ENCODE data around the gene TCP11L1. TPM values are rescaled to one million over a fixed set of nuclear protein-coding genes. Genes with fewer than 3 reads are reported as not detected.
"Not testable (repeated sequence)": the region's sequence is repeated elsewhere in the genome, so short reads cannot be mapped to it uniquely, and the experiment has no call there.

Gene TCP11L1
- total RNA-seq, 1 experiment from 2014 or later = 30.3 TPM

DNA sequence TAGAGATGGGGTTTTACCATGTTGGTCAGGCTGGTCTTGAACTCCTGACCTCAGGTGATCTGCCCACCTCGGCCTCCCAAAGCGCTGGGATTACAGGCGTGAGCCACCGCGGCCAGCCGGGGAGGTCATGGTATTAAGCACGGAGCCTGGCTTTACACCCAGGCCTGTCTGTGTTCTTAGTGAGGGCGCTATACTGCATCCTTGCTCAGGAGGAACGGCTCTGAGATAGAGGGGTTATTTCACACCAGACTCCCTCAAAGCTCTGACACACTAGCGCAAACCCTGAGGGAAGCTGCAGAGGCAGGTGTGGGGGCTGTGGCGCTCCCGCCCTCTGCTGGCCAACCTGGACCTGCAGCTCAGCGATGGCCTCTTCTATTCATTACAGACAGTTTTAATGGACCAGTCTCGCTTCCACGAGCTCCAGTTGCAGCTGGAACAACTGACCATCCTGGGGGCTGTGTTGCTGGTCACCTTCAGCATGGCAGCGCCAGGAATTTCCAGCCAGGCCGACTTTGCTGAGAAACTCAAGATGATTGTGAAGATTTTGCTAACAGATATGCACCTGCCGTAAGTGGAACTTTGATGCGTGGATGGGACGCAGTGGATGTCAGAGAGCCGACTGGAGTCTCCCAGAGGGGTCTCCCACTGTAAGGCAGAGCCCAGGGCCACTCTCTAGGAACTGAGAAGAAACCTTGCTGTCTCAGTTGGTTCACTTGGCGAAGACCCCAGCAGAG, 26.2 kb downstream of the TCP11L1 start:
- DNase-seq (ENCODE audit: low read depth) = peak; percentile 66

DNA sequence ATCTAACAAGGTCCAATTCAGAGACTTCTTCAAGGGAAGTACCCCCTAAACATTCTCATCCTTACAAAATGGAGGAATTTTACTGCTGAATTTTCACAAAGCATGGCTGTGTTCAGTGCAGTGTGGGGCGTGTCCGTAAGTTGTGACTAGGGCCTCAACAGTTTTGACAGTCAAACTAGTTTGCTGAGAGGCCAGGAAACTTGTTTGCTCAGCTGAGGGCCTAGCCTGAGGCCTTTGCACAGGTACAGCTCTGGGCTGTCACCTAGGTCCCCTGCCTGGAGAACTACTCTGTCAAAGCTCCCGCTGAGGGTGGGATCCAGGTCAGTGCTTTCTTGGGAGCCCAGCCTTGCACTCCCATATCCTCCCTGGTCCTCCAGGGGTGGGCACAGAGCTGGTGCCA, 27.9 kb downstream of the TCP11L1 start:
- DNase-seq (ENCODE audit: low read depth) = no peak

DNA sequence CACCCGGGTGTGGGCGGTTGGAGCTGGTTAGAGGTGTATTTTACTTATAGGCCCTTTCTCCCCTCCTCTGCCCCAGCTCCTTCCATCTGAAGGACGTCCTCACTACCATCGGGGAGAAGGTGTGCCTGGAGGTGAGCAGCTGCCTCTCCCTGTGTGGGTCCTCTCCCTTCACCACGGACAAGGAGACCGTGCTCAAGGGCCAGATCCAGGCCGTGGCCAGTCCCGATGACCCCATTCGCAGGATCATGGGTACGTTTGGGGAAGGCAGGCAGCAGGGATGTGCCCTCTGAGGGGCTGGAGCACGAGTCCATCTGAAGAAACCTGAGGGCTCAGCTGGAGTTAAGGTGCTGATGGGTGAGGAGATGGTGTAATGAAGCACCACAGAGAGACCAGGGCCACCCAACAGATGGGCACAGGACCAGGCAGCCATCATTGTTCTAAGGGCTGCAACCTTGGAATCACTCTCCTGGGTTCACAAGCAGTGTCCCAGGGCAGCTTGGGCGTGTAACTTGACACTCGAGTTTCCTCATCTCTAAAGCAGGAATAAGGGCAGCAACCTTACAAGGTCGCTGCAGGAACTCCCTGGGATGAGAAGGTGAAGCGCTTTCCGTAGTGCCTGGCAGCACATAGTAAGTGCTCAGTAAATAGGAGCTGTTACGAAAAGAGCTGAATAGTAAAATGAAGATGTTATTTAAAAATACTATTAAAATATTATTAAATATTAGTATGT, 29.4 kb downstream of the TCP11L1 start:
- no peak for DNase-seq (ENCODE audit: low read depth)

DNA sequence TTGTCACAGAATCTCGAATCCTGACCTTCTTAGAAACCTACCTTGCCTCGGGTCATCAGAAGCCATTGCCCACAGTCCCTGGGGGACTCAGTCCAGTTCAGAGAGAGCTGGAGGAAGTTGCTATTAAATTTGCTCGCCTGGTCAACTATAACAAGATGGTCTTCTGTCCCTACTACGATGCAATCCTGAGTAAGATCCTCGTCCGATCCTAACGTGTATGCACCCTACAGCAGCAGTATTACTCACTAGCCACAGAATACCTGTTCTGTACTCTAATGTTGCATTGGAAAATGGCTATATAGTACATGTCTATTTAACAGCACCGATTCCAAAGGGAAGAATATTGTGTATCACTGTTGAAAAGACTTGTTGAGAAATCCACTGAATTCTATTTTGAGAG, 33.1 kb downstream of the TCP11L1 start:
- DNase-seq (ENCODE audit: low read depth) = no peak

DNA sequence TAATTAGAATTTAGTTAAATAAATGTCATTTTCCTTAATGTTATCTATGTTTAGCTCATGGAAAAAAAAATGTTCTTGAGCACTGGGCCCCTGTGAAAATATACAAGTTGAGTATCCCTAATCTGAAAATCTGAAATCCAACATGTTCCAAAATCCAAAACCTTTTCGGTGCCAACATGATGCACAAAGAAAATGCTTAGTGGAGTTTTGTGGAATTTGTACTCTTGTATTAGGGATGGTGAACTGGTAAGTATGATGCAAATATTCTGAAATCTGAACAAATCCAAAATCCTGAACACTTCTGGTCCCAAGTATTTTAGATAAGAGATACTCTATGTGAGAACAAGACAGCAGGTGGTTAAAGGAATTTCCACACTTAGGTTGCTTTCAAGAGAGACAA, 44.5 kb downstream of the TCP11L1 start:
- DNase-seq (ENCODE audit: low read depth) = no peak

DNA sequence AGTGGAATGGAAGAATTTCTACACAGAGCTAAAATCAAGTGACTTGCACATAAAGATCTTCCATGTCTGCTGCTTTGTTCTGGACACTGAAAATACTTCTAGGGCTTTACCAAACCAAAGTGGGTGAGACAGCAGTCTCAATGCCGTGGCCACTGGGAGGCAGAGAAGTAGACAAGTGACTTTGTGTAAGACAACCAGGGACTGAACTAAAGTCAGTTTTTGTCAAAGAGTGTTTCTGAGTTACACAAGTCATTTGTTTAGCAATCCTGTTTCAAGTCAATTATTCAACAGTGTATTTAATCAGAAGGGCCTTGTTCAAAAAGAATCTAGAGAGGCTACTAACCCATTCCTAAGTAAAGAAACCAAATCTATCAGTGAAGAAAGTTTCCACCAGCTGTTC, 46.6 kb downstream of the TCP11L1 start:
- DNase-seq (ENCODE audit: low read depth) = no peak

DNA sequence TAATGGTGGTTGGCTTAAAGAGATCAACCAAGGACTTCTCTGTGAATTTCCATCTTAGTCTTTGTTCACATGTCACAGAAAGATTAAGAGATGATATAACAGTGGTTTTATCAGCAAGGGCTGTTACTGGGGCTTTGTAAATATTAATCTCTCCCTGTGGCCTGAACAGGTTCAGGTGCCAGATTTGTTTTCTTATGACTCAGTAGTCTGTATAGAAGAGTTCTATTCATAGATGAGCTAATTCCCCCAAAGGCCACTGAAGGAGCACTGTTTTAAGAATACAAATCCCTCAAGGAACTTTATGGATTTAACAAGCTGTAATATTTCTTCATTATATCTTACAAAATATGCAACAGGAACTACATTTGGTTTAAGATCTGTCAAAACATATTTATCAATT, 50.4 kb downstream of the TCP11L1 start:
- peak; percentile 58 for DNase-seq (ENCODE audit: low read depth)

DNA sequence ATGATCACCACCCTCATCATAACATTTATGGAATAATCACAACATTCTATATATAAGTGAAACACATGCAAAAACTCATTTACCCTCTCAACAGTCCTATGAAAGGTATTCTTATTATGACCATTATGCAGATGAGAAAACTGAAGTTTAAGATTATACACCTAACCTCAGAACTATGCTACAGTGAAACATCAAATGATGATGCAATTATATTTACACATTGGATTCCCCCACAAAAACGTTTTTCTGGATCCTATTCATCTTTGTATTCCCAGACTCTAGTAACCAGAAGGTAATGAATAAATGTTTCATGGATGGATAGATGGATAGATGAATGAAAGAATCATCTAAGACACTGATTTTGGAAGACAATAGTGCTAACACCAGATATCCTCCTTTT, 54.8 kb downstream of the TCP11L1 start:
- no peak for DNase-seq (ENCODE audit: low read depth)

DNA sequence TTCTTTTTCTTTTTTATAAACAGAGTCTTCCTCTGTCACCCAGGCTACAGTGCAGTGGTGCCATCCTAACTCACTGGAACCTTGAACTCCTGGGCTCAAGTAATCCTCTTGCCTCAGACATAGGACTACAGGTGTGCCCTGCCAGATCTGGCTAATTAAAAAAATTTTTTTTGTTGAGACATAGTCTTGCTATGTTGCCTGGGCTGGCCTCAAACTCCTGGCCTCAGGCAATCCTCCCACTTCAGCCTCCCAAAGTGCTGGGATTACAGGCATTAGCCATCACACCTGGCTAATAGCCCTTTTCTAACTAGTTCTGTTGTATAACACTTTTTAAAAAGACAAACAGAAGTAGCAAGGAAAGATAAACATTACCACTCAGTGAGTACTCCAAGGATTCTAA, 64.5 kb downstream of the TCP11L1 start:
- DNase-seq (ENCODE audit: low read depth) = no peak

DNA sequence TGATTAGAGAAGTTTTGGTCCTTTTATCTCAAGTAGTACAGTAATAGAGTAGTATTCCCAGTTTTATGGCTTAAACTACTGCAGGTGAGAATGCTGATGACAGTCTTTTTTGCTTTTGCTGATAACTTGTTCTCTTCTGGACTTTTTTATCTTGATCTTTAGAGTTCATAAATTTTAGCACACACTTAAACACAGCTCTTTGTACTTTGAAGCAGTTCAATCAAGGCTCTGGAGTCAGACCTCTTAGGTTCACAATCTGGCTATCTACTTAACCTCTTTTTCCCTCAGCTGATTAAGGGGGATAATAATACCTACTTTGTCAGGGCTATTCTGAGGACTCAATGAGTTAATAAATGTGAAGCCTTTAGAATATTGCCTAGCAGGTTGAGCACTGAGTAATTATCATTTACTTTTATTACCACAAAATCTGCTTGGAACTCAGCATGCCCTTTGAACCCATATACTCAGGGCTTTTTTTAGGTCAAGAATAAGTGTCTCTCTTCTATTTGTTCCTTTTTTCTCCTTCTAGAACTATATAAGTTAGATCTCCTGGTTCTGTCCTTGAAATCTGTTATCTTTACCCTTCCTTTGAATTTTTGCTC, 70.0 kb downstream of the TCP11L1 start:
- DNase-seq (ENCODE audit: low read depth) = no peak

DNA sequence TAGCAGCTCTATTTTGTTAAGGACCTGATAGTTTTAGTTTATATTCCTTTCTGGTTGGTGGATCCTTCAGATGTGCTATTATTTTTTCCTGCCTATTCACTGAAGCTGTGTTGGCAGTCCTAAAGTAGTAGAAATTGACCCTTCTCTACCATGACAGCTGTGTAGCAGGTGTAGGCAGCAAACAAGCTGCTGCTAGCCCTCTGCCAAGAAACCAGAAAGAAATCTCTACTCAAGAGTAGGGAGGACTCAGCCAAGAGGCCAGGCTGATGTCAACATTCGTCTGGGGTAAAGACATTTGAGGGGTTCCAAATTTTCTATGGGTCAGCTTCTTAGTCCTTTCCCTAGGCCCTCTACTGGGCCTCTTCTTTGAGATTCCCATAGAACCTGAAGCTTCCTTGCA, 70.7 kb downstream of the TCP11L1 start:
- no peak for DNase-seq (ENCODE audit: low read depth)

DNA sequence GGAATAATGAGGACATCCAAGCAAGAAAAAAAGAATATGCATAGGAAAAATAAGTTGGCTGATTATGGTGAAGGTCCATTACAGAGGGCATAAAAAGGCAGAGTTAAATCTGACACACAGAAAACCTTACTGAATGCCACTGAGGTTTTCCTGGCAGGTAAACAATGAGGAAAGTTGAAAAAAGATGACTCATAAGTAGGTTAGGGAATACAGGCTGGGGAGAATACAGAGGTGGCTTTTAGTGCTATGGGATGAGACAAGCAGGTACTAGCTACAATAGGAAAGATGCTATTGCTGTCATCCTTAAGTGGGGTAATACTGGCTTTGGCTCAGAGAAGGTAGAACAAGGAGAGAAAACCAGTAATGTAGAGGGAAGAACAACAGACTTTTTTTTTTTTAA, 77.2 kb downstream of the TCP11L1 start:
- peak; percentile 69 for DNase-seq (ENCODE audit: low read depth)

DNA sequence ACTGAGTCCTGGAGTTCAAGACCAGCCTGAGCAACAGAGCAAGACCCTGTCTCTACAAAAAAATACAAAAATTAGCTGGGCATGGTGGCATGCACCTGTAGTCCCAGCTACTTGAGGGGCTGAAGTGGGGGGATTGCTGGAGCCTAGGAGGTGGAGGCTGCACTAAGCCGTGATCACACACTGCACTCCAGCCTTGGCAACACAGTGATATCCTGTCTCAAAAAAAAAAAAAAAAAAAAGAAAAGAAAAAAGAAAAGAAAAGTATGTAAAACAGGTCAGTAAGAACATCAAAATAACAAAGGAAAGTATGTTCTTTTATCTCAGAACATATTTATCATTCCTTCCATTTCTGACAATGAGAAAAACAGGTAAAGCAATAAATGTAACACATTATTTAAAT, 83.3 kb downstream of the TCP11L1 start:
- not testable (repeated sequence) for DNase-seq (ENCODE audit: low read depth)

Other genes with a start within 250 kb of the TCP11L1 start
- not detected in 2 replicates for gene CCDC73, start 244.9 kb upstream of the TCP11L1 start, total RNA-seq (2014; rRNA removed; shearing (Covaris generic))
- 4.4 and 4.7 TPM in 2 replicates for gene PRRG4, start 209.6 kb upstream of the TCP11L1 start, total RNA-seq (2014; rRNA removed; shearing (Covaris generic))
- gene QSER1, start 146.8 kb upstream of the TCP11L1 start, total RNA-seq (2014; rRNA removed; shearing (Covaris generic)) = 17.7 and 30.1 TPM in 2 replicates
- 36.3 and 39.6 TPM in 2 replicates for gene DEPDC7, start 23.7 kb upstream of the TCP11L1 start, total RNA-seq (2014; rRNA removed; shearing (Covaris generic))
- gene CSTF3, start 121.9 kb downstream of the TCP11L1 start, total RNA-seq (2014; rRNA removed; shearing (Covaris generic)) = 26.1 and 28.5 TPM in 2 replicates
- gene HIPK3, start 217.8 kb downstream of the TCP11L1 start, total RNA-seq (2014; rRNA removed; shearing (Covaris generic)) = 32.4 and 39.8 TPM in 2 replicates

All from M059J (cell line).